RWPE1 (cell line): ENCODE results near the gene TNRC6B.

ENCODE experiments used
- CTCF ChIA-PET: fragments of 350-600 bp; sonication (Branson Sonifier 250); formaldehyde crosslinking; extraction: SDS; loops from one replicate; lab custom pipeline; 2021; lab: Yijun Ruan, JAX
- POLR2A ChIA-PET: fragments of 400-600 bp; formaldehyde crosslinking; extraction: SDS; loops from one replicate; lab custom pipeline; 2020; ENCODE audit warnings: antibody characterized with exemption; ENCODE audit not compliant: low non-redundant PET; lab: Yijun Ruan, JAX
- DNase-seq: peaks from one replicate; pipeline ENCODE4 v3.0.0; 2012; ENCODE audit warnings: low spot score
- H3K27ac ChIP-seq: fragments of 450-650 bp; 2 replicates; pipeline ENCODE4 v1.5.1; 2017
- TF ChIP-seq, protein P1 (sequence below): fragments of 450-650 bp; conservative IDR thresholded peaks from 2 replicates; pipeline ENCODE4 v1.5.1; 2017; ENCODE audit warnings: low read depth, mild to moderate bottlenecking

Gene TNRC6B

DNA sequence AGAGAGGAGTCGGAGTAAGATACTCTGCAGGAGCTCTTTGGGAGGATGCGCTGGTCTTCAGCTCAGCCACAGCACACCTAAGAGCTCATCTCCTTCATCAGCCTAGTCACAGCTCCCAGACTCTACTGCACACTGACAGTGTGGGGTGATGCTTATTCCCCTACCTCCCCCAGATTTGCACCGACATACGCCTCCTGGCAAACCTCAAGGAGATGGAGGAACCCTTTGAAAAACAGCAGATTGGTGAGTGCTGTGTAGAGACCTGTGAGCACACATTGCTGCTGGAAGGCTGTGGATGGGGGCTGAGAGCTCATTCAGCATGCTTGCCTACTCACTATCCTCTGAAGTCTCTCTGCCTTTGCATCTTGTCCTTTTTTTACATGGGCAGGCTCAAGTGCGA lies 183.4 kb downstream of the TNRC6B start:
- no peak overlapping the region for H3K27ac ChIP-seq
- CTCF ChIA-PET = no interaction called here
- TF ChIP-seq, protein P1, sequence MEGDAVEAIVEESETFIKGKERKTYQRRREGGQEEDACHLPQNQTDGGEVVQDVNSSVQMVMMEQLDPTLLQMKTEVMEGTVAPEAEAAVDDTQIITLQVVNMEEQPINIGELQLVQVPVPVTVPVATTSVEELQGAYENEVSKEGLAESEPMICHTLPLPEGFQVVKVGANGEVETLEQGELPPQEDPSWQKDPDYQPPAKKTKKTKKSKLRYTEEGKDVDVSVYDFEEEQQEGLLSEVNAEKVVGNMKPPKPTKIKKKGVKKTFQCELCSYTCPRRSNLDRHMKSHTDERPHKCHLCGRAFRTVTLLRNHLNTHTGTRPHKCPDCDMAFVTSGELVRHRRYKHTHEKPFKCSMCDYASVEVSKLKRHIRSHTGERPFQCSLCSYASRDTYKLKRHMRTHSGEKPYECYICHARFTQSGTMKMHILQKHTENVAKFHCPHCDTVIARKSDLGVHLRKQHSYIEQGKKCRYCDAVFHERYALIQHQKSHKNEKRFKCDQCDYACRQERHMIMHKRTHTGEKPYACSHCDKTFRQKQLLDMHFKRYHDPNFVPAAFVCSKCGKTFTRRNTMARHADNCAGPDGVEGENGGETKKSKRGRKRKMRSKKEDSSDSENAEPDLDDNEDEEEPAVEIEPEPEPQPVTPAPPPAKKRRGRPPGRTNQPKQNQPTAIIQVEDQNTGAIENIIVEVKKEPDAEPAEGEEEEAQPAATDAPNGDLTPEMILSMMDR = no peak
- POLR2A ChIA-PET = no interaction called here
- DNase-seq = no peak

DNA sequence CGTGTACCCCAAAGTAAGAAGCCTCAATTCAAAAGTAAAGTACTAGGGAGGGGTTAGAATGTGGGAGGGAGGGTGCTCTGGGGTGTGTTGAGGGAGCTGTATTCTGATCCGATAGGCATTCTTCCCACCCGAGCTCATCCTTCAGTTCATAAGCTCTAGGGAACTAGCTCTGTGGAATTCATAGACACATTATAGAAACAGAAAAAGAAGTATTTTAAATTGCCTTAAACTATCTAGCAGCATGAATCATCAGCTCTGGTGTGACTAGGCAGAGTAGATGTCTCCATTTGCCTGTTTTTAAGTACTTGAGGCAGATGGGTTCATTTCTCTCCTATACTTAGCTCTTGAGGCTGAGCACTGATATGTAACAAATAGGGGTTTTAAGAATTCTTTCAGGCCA lies 185.3 kb downstream of the TNRC6B start:
- DNase-seq = no peak
- TF ChIP-seq, protein P1 = no peak
- no peak overlapping the region for H3K27ac ChIP-seq
- ChIA-PET CTCF (no interaction called here), POLR2A (no interaction called here)

DNA sequence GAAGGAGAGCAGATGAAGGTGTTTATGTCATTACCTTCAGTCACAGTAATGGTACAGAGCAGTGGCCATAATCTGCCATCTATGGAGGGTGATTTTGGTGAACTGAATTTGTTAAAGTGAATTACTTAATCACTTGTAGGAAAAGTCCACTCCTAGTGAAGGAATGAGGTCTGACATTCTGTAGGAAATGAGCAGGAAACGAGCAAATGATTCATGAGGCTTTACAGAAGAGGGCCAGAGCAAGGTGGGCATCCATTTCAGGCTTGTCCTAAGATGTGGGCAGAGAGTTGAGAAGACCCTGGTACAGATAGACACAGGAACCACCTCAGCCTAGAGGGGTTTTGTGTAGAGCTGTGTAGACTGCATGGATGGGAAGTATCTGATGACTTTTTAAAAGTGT lies 186.7 kb downstream of the TNRC6B start:
- TF ChIP-seq, protein P1 = no peak
- no peak for DNase-seq
- POLR2A ChIA-PET = no interaction called here
- no peak overlapping the region for H3K27ac ChIP-seq
- CTCF ChIA-PET = no interaction called here

DNA sequence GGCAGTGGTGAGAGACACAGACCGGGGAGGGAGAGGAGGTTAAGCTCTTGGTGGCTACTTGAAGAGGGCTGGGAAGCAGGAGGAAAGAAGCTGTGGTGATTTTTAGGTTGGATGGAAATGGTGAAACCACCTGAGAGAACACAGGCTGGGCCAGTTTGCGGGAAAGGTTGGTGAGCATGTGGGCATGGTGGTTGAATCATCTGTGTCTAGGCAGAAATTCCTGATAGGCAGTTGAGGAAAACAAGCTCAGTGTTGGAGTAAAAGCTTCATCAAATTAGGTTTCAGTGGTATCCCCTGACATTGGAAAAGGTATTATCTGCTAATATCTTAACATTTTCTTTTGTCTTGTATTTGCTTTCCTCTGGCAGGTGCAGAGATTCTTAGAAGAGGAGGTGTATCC lies 188.3 kb downstream of the TNRC6B start:
- ChIA-PET CTCF (interaction anchor here (0.7 kb wide), 1 partner anchor 280 kb away, joined by 3 read pairs; no protein-coding TSS in a partner anchor), POLR2A (no interaction called here)
- no peak overlapping the region for H3K27ac ChIP-seq
- TF ChIP-seq, protein P1 = no peak
- DNase-seq = no peak

DNA sequence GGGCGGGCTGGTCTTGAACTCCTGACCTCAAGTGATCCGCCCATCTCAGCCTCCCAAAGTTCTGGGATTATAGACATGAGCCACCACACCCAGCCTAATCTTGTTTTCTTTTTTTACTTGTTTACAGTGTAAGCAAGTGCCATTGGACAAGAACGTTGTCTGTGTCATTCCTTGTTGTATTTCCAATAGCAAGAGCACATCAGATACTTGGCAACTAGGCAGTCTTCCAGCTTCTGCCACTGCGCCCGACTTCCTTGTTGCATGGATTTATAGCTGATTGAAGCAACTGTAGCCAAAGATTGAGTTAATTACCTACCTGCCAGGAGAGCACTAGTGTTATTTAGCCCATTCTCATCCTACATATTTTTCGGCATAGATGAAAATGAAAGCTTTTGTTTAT lies 189.6 kb downstream of the TNRC6B start:
- TF ChIP-seq, protein P1 = no peak
- ChIA-PET POLR2A (no interaction called here), CTCF (no interaction called here)
- no peak overlapping the region for H3K27ac ChIP-seq
- no peak for DNase-seq

DNA sequence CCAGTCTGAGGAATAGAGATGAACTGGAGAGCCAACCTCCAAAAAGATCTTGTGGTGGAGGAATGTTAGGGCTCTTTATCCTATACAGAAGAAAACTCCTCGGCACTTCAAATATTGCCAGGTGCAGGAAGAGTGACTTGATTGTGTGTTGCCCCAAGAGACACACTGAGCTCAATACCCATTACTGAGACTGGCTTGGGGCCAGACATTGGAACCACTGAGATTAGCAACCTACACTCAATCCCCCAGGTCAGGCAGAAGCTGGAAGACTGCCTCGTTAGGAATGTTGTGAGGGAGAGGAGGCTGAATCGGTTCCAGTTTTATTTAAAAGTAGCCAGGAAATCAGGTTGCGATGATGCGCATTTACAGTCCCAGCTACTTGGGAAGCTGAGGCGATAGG lies 190.3 kb downstream of the TNRC6B start:
- H3K27ac ChIP-seq = peak overlapping the region; percentile 44
- CTCF ChIA-PET = no interaction called here
- no peak for DNase-seq
- POLR2A ChIA-PET = no interaction called here
- TF ChIP-seq, protein P1 = no peak

DNA sequence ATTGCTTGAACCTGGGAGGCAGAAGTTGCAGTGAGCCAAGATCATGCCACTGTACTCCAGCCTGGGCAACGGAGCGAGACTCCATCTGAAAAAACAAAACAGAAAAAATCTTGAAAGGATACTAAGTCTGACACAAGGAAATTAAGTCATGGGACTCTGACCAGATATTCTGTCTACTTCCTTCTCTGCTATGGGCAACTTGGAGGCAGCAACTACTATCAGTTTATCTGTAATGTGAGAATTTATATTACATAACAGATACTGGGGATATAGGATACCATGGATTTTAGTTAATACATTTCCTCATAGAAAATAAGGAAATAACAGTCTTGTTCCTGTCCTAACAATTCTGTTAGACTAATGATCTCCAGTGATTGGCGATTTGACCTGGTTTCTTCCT lies 191.1 kb downstream of the TNRC6B start:
- POLR2A ChIA-PET = no interaction called here
- CTCF ChIA-PET = no interaction called here
- no peak for DNase-seq

More for the DNA sequence above, 191.1 kb downstream of the TNRC6B start:
- TF ChIP-seq, protein P1 = no peak
- H3K27ac ChIP-seq = peak overlapping the region; percentile 44
